Sigmoid colon (tissue), 7 donors: Measurements from ENCODE around the gene ISL2. TPM values are rescaled to one million over a fixed set of nuclear protein-coding genes. Genes with fewer than 3 reads are reported as not detected.

Source experiments
- DNase-seq: peaks from one replicate; pipeline ENCODE4 v3.0.0-alpha.2; 2019
- H3K27ac ChIP-seq, 4 donors: fragments of 200-600 bp; sonication (generic); one replicate each; pipeline ENCODE4 v1.5.1; 2016 to 2019; ENCODE audit warnings: mild to moderate bottlenecking in 1 of 4
- H3K27me3 ChIP-seq, 3 donors: fragments of 200-600 bp; sonication (generic); one replicate each; pipeline ENCODE4 v1.5.1; 2019; ENCODE audit warnings: mild to moderate bottlenecking in 1 of 3
- H3K36me3 ChIP-seq, 4 donors: fragments of 200-600 bp; sonication (generic); one replicate each; pipeline ENCODE4 v1.5.1; 2016 to 2019
- H3K4me1 ChIP-seq, 4 donors: fragments of 200-600 bp; sonication (generic); one replicate each; pipeline ENCODE4 v1.5.1; 2017 to 2019
- H3K4me3 ChIP-seq, 4 donors: fragments of 200-600 bp; sonication (generic); one replicate each; pipeline ENCODE4 v1.5.1; 2017 to 2019; ENCODE audit warnings: mild to moderate bottlenecking in 2 of 4, moderate library complexity in 1 of 4
- H3K9me3 ChIP-seq, 4 donors: fragments of 200-600 bp in 3 of 4; sonication (generic) in 3 of 4; one replicate each; pipeline versions ENCODE4 v1.5.1 to v1.6.1; 2013 to 2019
- CTCF ChIP-seq, 4 experiments: fragments of 450-650 bp in 3 of 4; fragments of 200-600 bp in 1 of 4; IDR thresholded peaks; one replicate each; pipeline ENCODE4 v1.5.1; 2016 to 2019; ENCODE audit warnings: antibody characterized with exemption in 4 of 4, mild to moderate bottlenecking in 3 of 4, moderate library complexity in 2 of 4
- EP300 ChIP-seq, 4 donors: sonication (generic); formaldehyde crosslinking; IDR thresholded peaks; one replicate each; pipeline ENCODE4 v1.6.1; 2017; ENCODE audit warnings: antibody characterized with exemption in 4 of 4
- POLR2A ChIP-seq, 2 donors: fragments of 450-650 bp; IDR thresholded peaks; one replicate each; pipeline ENCODE4 v1.6.1; 2016; ENCODE audit warnings: antibody characterized with exemption in 2 of 2, mild to moderate bottlenecking in 2 of 2, moderate library complexity in 2 of 2
- POLR2AphosphoS5 ChIP-seq, 4 donors: sonication (generic); formaldehyde crosslinking; IDR thresholded peaks; one replicate each; pipeline ENCODE4 v1.6.1; 2017; ENCODE audit warnings: antibody characterized with exemption in 4 of 4
- WGBS, 2 donors: extraction: QIAGEN DNeasy Blood & Tissue Kit; methylation state at CpG; one replicate each; pipeline ENCODE4 v1.1.7; 2013; 5-methylcytosine and 5-hydroxymethylcytosine counted together
- intact Hi-C: fragments of 100-400 bp; cut with DNase I; formaldehyde crosslinking; loops from one replicate; pipeline ENCODE4 v1.15.1; 2023
- polyA plus RNA-seq, 3 donors: library from polyadenylated mRNA; stranded (reverse); fragments of 200-250 nt; gene quantifications; one replicate each; pipeline ENCODE4 v1.2.3, GENCODE V29; 2013
- total RNA-seq, 4 donors: library from RNA; depleted of rRNA; stranded (reverse); fragments of >200 nt; gene quantifications; one replicate each; pipeline ENCODE4 v1.1.0, GENCODE V29; 2016
- donor health status: healthy with polysubstance abuse.
- donor health status: Bipolar disorder and iron deficiency.
- donor health status: healthy.

ISL2 gene
- total and polyA plus RNA-seq, 7 donors = 0.52 to 6.4 (median 2.4) TPM; not detected in 1

GRCh38 chr15:76332796-76333195, 3.8 kb upstream of the ISL2 start:
- no peak for DNase-seq
- H3K36me3 ChIP-seq = no peaks in the 10 kb centered on the region
- H3K4me3 ChIP-seq = no peak overlapping the region
- H3K27ac ChIP-seq = no peak overlapping the region
- peaks cover 0 to 29% (median 16%) of the 10 kb centered on the region in 4 donors for H3K4me1 ChIP-seq
- H3K27me3 ChIP-seq = peaks cover 21 to 51% (median 40%) of the 10 kb centered on the region in 3 donors
- no peak for TF ChIP-seq EP300 (IDR thresholded peaks at IDR 0.05)
- TF ChIP-seq POLR2A (IDR thresholded peaks at IDR 0.05) = no peak
- no peak for TF ChIP-seq CTCF (IDR thresholded peaks at IDR 0.05)
- no peak for TF ChIP-seq POLR2AphosphoS5 (IDR thresholded peaks at IDR 0.05)
- H3K9me3 ChIP-seq = no peaks in the 10 kb centered on the region
- intact Hi-C loops = loop anchor here (5.0 kb wide), 1 partner anchor 140 kb away; no protein-coding TSS in a partner anchor
- WGBS, 2 donors = 89 to 98% methylated on average over 1 of the region's 1 CpG

- TF ChIP-seq POLR2A (IDR thresholded peaks at IDR 0.05) = no peak
- no peak for TF ChIP-seq EP300 (IDR thresholded peaks at IDR 0.05)
- TF ChIP-seq POLR2AphosphoS5 (IDR thresholded peaks at IDR 0.05) = no peak
- TF ChIP-seq CTCF (IDR thresholded peaks at IDR 0.05) = no peak
- Histone ChIP-seq H3K27me3 (peaks cover 26 to 56% (median 45%) of the 10 kb centered on the region in 3 donors), H3K27ac (no peak overlapping the region), H3K9me3 (no peaks in the 10 kb centered on the region), H3K4me3 (no peak overlapping the region), H3K36me3 (no peaks in the 10 kb centered on the region), H3K4me1 (peaks cover 0 to 33% (median 21%) of the 10 kb centered on the region in 4 donors)
- WGBS, 2 donors = 76 to 94% methylated on average over 1 of the region's 1 CpG
- DNase-seq = no peak
- intact Hi-C loops = loop anchor here (5.0 kb wide), 1 partner anchor 141 kb away; no protein-coding TSS in a partner anchor
Measured at GRCh38 chr15:76333309-76333708, 3.3 kb upstream of the ISL2 start.

- no peak for TF ChIP-seq POLR2AphosphoS5 (IDR thresholded peaks at IDR 0.05)
- no peak for TF ChIP-seq EP300 (IDR thresholded peaks at IDR 0.05)
- no peak for TF ChIP-seq CTCF (IDR thresholded peaks at IDR 0.05)
- no peak for TF ChIP-seq POLR2A (IDR thresholded peaks at IDR 0.05)
Measured at GRCh38 chr15:76333720-76334437, 2.7 kb upstream of the ISL2 start.

GRCh38 chr15:76334438-76335306, 1.9 kb upstream of the ISL2 start:
- H3K27me3 ChIP-seq = peaks cover 37 to 67% (median 58%) of the 10 kb centered on the region in 3 donors
- 25 to 36% methylated on average over 44 of the region's 44 CpGs for WGBS, 2 donors
- peak overlapping the region in 1 of 4 donors; percentile 45 for H3K4me3 ChIP-seq
- DNase-seq = no peak
- peaks cover 0 to 36% (median 25%) of the 10 kb centered on the region in 4 donors for H3K4me1 ChIP-seq
- no peaks in the 10 kb centered on the region for H3K9me3 ChIP-seq
- no peak for TF ChIP-seq POLR2A (IDR thresholded peaks at IDR 0.05)
- TF ChIP-seq EP300 (IDR thresholded peaks at IDR 0.05) = no peak
- no peak for TF ChIP-seq POLR2AphosphoS5 (IDR thresholded peaks at IDR 0.05)
- TF ChIP-seq CTCF (IDR thresholded peaks at IDR 0.05) = no peak
- H3K27ac ChIP-seq = peak overlapping the region; percentile 50 to 75 (median 59)
- H3K36me3 ChIP-seq = no peaks in the 10 kb centered on the region
- intact Hi-C loops = loop anchor here (5.0 kb wide), 1 partner anchor 142 kb away; no protein-coding TSS in a partner anchor

More at GRCh38 chr15:76333720-76334437, 2.7 kb upstream of the ISL2 start:
- Histone ChIP-seq H3K9me3 (no peaks in the 10 kb centered on the region), H3K27ac (no peak overlapping the region), H3K27me3 (peaks cover 30 to 62% (median 50%) of the 10 kb centered on the region in 3 donors), H3K4me1 (peaks cover 0 to 33% (median 22%) of the 10 kb centered on the region in 4 donors), H3K4me3 (no peak overlapping the region), H3K36me3 (no peaks in the 10 kb centered on the region)
- no peak for DNase-seq
- intact Hi-C loops = loop anchor here (5.0 kb wide), 1 partner anchor 142 kb away; no protein-coding TSS in a partner anchor
- 25 to 56% methylated on average over 9 of the region's 9 CpGs for whole genome bisulfite sequencing, 2 donors
